HG03378 (cell line): ENCODE measurements around the gene GPR55.
"Not testable (repeated sequence)": the region's sequence is repeated elsewhere in the genome, so short reads cannot be mapped to it uniquely, and the experiment has no call there.

ENCODE experiments used
- ATAC-seq: cut with Tn5 transposase; IDR thresholded peaks from one replicate; pipeline ENCODE4 v1.9.1; 2021; ENCODE audit warnings: mild to moderate bottlenecking, moderate library complexity; ENCODE audit not compliant: unreplicated experiment

The GPR55 gene

GRCh38 chr2:230936243-230936642 lies 11.2 kb upstream of the GPR55 start:
- not testable (repeated sequence) for ATAC-seq

- ATAC-seq, result no peak
Observed at GRCh38 chr2:230935130-230935430, 10.0 kb upstream of the GPR55 start.

GRCh38 chr2:230934231-230935129 lies 9.4 kb upstream of the GPR55 start:
- ATAC-seq, result no peak

GRCh38 chr2:230933521-230934180 lies 8.6 kb upstream of the GPR55 start:
- ATAC-seq, result no peak

- no peak for ATAC-seq
Observed at GRCh38 chr2:230932556-230933511, 7.8 kb upstream of the GPR55 start.

GRCh38 chr2:230931556-230932231 lies 6.7 kb upstream of the GPR55 start:
- ATAC-seq, result no peak

- no peak for ATAC-seq
Observed at GRCh38 chr2:230930928-230931555, 6.0 kb upstream of the GPR55 start.

- ATAC-seq, result no peak
Observed at GRCh38 chr2:230930149-230930780, 5.2 kb upstream of the GPR55 start.

- ATAC-seq, result no peak
Observed at GRCh38 chr2:230929381-230930148, 4.5 kb upstream of the GPR55 start.

GRCh38 chr2:230928701-230929380 lies 3.8 kb upstream of the GPR55 start:
- no peak for ATAC-seq

GRCh38 chr2:230927711-230928341 lies 2.8 kb upstream of the GPR55 start:
- ATAC-seq, result no peak

- ATAC-seq, result peak; percentile 40
Observed at GRCh38 chr2:230925879-230926765, 1.1 kb upstream of the GPR55 start.

GRCh38 chr2:230925443-230925878 lies 419 bp upstream of the GPR55 start:
- ATAC-seq, result peak; percentile 19

- peak; percentile 1 for ATAC-seq
Observed at GRCh38 chr2:230924092-230924469, 961 bp downstream of the GPR55 start.

GRCh38 chr2:230922951-230923717 lies 1.9 kb downstream of the GPR55 start:
- no peak for ATAC-seq
